Osteoblast (primary cell): ENCODE results near the gene SUCNR1. TPM values are rescaled to one million over a fixed set of nuclear protein-coding genes. Genes with fewer than 3 reads are reported as not detected.

ENCODE experiments used
- DNase-seq: peaks from one replicate; pipeline ENCODE4 v3.0.0; 2011; ENCODE audit warnings: low spot score, mixed read lengths; ENCODE audit not compliant: insufficient read length; ENCODE audit errors: missing footprints
- H2AFZ ChIP-seq: 2 replicates; pipeline ENCODE4 v1.6.0; 2011; ENCODE audit warnings: mild to moderate bottlenecking, low read length
- H3K27ac ChIP-seq: 2 replicates; pipeline ENCODE4 v1.5.1; 2011; ENCODE audit warnings: mild to moderate bottlenecking, low read depth, low read length, moderate library complexity
- H3K27me3 ChIP-seq: 2 replicates; pipeline ENCODE4 v1.6.0; 2012; ENCODE audit warnings: mild to moderate bottlenecking, control low read depth, inconsistent platforms, low read length, moderate library complexity; ENCODE audit not compliant: insufficient read depth
- H3K36me3 ChIP-seq: 2 replicates; pipeline ENCODE4 v1.5.1; 2011; ENCODE audit warnings: mild to moderate bottlenecking, low read length, control low read depth, moderate library complexity; ENCODE audit not compliant: insufficient read depth
- H3K4me1 ChIP-seq: 2 replicates; pipeline ENCODE4 v1.5.1; 2011; ENCODE audit warnings: mild to moderate bottlenecking, low read length, control low read depth, moderate library complexity; ENCODE audit not compliant: insufficient read depth
- H3K4me2 ChIP-seq: 2 replicates; pipeline ENCODE4 v1.6.0; 2011; ENCODE audit warnings: mild to moderate bottlenecking, low read length; ENCODE audit not compliant: insufficient read depth
- H3K4me3 ChIP-seq: fragments of 200-600 bp; sonication (generic); 3 replicates; pipeline ENCODE4 v1.5.1; 2012; ENCODE audit warnings: mild to moderate bottlenecking, low read length, inconsistent platforms; ENCODE audit not compliant: insufficient read depth
- H3K79me2 ChIP-seq: 2 replicates; pipeline ENCODE4 v1.6.0; 2012; ENCODE audit warnings: mild to moderate bottlenecking, low read length, control low read depth, inconsistent platforms; ENCODE audit not compliant: insufficient read depth
- H3K9me3 ChIP-seq: 2 replicates; pipeline ENCODE4 v1.5.1; 2011; ENCODE audit warnings: low read depth, low read length, control low read depth
- H4K20me1 ChIP-seq: 2 replicates; pipeline ENCODE4 v1.6.0; 2012; ENCODE audit warnings: mild to moderate bottlenecking, low read length, control low read depth; ENCODE audit not compliant: insufficient read depth
- total RNA-seq: library from RNA; depleted of rRNA; stranded (reverse); fragments of >200 nt; gene quantifications from 2 replicates; pipeline ENCODE4 v1.2.3, GENCODE V29; 2012
- TF ChIP-seq, protein P1 (sequence below): IDR thresholded peaks from 2 replicates; pipeline ENCODE4 v1.5.1; 2011; ENCODE audit warnings: mild to moderate bottlenecking, low read depth, low read length, moderate library complexity; ENCODE audit errors: extremely low read depth

Gene SUCNR1
- total RNA-seq = under 0.01 TPM in 1 of 2 replicates, not detected in the other

DNA sequence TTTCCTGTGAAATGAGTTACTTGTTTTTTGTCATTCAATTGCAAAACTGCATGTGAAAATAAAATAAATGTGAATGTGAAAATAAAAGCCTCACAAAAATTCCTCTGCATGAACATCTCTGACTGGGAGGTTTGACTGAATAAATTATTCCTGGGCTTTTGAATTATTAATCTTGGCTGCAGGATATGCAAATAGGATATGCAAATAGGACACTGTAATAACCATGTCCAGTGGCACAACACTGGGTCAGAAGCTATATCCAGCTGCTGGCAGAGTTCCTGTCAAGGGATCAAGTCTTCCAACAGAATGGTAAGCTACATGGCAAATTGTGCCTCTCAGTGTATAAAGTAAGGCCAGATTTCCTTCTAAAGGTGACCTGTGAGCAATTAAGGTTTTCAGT is at the start of gene SUCNR1:
Gene SUCNR1 (plus strand): TSS at position 246 of the 400 bp plus-strand sequence. CDS start 6,250 bp downstream, outside the sequence.
- H3K4me1 ChIP-seq = peaks cover 10% of the 10 kb centered on the region
- no peaks in the 10 kb centered on the region for H3K79me2 ChIP-seq
- TF ChIP-seq, protein P1, sequence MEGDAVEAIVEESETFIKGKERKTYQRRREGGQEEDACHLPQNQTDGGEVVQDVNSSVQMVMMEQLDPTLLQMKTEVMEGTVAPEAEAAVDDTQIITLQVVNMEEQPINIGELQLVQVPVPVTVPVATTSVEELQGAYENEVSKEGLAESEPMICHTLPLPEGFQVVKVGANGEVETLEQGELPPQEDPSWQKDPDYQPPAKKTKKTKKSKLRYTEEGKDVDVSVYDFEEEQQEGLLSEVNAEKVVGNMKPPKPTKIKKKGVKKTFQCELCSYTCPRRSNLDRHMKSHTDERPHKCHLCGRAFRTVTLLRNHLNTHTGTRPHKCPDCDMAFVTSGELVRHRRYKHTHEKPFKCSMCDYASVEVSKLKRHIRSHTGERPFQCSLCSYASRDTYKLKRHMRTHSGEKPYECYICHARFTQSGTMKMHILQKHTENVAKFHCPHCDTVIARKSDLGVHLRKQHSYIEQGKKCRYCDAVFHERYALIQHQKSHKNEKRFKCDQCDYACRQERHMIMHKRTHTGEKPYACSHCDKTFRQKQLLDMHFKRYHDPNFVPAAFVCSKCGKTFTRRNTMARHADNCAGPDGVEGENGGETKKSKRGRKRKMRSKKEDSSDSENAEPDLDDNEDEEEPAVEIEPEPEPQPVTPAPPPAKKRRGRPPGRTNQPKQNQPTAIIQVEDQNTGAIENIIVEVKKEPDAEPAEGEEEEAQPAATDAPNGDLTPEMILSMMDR = no peak
- no peaks in the 10 kb centered on the region for H3K27me3 ChIP-seq
- H3K27ac ChIP-seq = no peak within 1 kb of the TSS
- H3K4me3 ChIP-seq = no peak within 1 kb of the TSS
- H3K9me3 ChIP-seq = no peaks in the 10 kb centered on the region
- H4K20me1 ChIP-seq = no peaks in the 10 kb centered on the region
- DNase-seq = no peak
- no peak within 1 kb of the TSS for H2AFZ ChIP-seq
- H3K36me3 ChIP-seq = no peaks in the 10 kb centered on the region
- H3K4me2 ChIP-seq = no peak within 1 kb of the TSS

GRCh38 chr3:151827816-151828215 is 45.6 kb upstream of the SUCNR1 start:
- H3K79me2 ChIP-seq = no peaks in the 10 kb centered on the region
- DNase-seq = no peak
- no peak overlapping the region for H2AFZ ChIP-seq

GRCh38 chr3:151835751-151836525 is 37.5 kb upstream of the SUCNR1 start:
- H3K27ac ChIP-seq = no peak overlapping the region
- H3K4me1 ChIP-seq = peaks cover 17% of the 10 kb centered on the region
- no peaks in the 10 kb centered on the region for H3K36me3 ChIP-seq
- H3K9me3 ChIP-seq = no peaks in the 10 kb centered on the region
- no peak overlapping the region for H2AFZ ChIP-seq
- no peaks in the 10 kb centered on the region for H4K20me1 ChIP-seq
- DNase-seq = peak; percentile 68
- H3K79me2 ChIP-seq = no peaks in the 10 kb centered on the region
- peak overlapping the region; percentile 62 for H3K4me2 ChIP-seq
- no peak overlapping the region for H3K4me3 ChIP-seq
- TF ChIP-seq, protein P1 = no peak
- no peaks in the 10 kb centered on the region for H3K27me3 ChIP-seq

More at GRCh38 chr3:151827816-151828215, 45.6 kb upstream of the SUCNR1 start:
- TF ChIP-seq, protein P1 = no peak
- Histone ChIP-seq H3K4me1 (no peaks in the 10 kb centered on the region), H3K36me3 (no peaks in the 10 kb centered on the region), H3K4me2 (no peak overlapping the region), H3K4me3 (no peak overlapping the region), H3K27ac (no peak overlapping the region), H3K27me3 (no peaks in the 10 kb centered on the region), H4K20me1 (no peaks in the 10 kb centered on the region), H3K9me3 (no peaks in the 10 kb centered on the region)

GRCh38 chr3:151837057-151837456 is 36.4 kb upstream of the SUCNR1 start:
- DNase-seq = peak; percentile 57
- Histone ChIP-seq H3K27me3 (no peaks in the 10 kb centered on the region), H3K9me3 (no peaks in the 10 kb centered on the region), H3K36me3 (no peaks in the 10 kb centered on the region), H2AFZ (no peak overlapping the region), H3K79me2 (no peaks in the 10 kb centered on the region), H3K4me3 (no peak overlapping the region), H4K20me1 (no peaks in the 10 kb centered on the region), H3K27ac (no peak overlapping the region), H3K4me1 (peaks cover 20% of the 10 kb centered on the region), H3K4me2 (peak overlapping the region; percentile 14)
- TF ChIP-seq, protein P1 = no peak
